ENCODE data around the gene ETV5.

The ETV5 gene

GRCh38 chr3:186075489-186075888, 33.4 kb downstream of the ETV5 start:
- Histone ChIP-seq H3K4me3 (no peak overlapping the region), H3K27ac (peak overlapping the region in 1 of 21 experiments; percentile 13)

DNA sequence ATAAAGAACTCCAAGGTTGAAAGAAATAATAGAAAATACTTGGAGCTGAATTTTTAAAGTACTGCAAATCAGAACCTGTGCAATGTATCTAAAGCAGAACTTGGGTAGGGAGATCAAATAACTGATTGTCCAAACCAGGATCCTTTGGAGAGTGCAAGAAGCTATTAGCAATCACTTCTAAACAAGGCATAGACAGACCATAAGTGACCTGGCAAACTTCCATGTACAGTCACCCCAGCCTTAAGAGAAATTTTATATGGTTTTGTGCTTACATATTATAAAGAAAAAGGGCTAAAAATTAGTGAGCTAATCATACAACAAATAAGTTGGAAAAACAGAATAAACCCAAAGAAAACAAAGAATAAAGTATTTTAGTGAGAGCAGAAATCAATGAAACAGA, 35.2 kb downstream of the ETV5 start:
- Histone ChIP-seq H3K27ac (no peak overlapping the region), H3K4me3 (no peak overlapping the region)

- no peak overlapping the region for H3K4me3 ChIP-seq
- H3K27ac ChIP-seq: peak overlapping the region in 1 of 21 experiments; percentile 10
Measured at GRCh38 chr3:186070996-186071395, 37.9 kb downstream of the ETV5 start.

DNA sequence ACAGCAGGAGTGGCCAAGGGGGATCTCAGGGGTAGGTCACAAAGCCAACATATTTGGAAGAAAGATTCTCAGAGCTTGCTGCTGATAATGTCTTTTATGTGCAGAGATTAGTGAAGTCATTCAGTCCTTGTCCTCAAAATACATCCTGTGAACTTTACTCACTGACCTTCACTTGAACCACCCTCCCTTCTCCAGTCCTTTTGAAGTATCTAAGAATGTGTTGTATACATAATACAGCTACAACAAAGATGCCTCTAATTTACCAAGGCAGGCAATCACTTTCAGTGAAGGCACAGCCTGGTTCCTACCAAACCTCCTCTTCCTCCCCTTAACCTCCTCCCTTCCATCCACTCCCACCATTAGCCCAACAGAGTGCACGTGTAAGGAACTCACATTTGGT, 38.3 kb downstream of the ETV5 start:
- Histone ChIP-seq H3K27ac (no peak overlapping the region), H3K4me3 (no peak overlapping the region)

DNA sequence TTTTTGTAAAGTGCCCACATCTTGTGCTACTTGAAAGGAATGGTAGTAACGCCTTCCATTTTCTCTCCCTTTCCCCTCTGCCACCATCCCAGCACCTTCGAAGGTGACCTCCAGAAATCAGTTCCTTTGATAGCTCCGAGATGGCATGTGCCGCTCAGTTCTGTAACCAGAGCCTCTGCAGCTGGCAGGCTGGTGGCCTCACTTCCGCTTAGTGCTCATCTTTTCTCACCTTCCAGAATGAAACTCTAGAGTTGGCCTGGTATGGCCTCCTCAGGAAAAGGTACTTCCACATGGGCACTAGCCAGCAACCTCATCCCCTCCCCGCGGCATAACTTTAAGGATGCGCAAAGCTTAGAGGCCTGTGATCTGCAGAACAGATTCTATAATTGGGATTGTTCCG, 38.8 kb downstream of the ETV5 start:
- Histone ChIP-seq H3K27ac (no peak overlapping the region), H3K4me3 (no peak overlapping the region)

- Histone ChIP-seq H3K27ac (no peak overlapping the region), H3K4me3 (no peak overlapping the region)
Measured at GRCh38 chr3:186069199-186069598, 39.7 kb downstream of the ETV5 start.

DNA sequence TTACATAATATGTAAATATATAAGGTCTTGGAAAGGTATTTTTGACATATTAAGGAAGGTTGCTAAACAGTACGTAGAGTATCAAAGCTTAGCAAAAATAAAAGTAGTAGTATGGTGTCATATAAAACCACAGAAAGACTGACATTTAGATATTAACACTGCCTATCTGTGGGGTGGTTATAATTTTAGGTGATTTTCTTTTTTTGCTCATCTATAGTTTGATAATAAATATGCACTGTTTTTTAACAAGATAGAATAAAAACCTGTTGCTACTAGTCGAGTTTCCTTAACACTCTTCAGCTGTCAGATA, 40.7 kb downstream of the ETV5 start:
- Histone ChIP-seq H3K27ac (no peak overlapping the region), H3K4me3 (no peak overlapping the region)

GRCh38 chr3:186067360-186068242, 41.3 kb downstream of the ETV5 start:
- Histone ChIP-seq H3K27ac (no peak overlapping the region), H3K4me3 (no peak overlapping the region)

DNA sequence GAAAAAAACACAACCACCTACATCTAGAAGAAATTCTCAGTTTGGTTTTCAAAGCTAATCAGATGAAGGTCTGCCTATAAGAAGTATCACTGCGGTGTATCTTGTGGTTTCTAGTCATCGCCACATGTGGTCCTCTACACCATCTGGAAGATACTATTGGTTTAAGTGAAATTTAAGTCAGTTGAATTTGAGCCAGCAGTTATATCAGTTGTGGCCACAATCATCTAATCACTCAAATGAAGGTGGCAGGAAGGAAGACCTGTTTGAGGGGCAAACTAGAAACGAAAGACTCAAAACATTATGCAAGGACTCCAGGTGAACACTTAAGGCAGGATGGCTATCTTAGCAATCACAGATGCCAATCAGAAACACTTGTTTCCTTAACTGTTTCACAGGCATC, 48.7 kb downstream of the ETV5 start:
- Histone ChIP-seq H3K4me3 (no peak overlapping the region), H3K27ac (no peak overlapping the region)

- Histone ChIP-seq H3K27ac (no peak overlapping the region), H3K4me3 (no peak overlapping the region)
Measured at GRCh38 chr3:186059192-186059591, 49.7 kb downstream of the ETV5 start.

DNA sequence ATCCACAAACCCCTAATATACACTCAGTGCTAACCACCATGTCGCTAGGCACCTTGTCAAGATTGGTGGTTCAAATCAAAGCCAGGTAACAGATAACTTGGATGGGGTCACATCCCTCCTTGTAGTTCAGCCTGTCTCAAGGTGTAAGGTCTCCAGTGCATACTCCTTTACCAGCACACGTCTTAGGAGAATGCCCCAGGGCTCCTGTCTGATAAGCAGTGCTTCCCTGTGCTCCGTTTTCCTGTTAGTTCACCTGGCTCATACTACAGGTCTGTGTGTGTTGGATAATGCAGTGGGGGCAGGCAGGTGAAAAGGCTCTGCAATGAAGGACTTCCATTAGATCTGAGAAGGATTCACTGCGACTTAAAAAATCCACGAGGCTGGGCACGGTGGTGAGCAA, 50.7 kb downstream of the ETV5 start:
- H3K27ac ChIP-seq: no peak overlapping the region

GRCh38 chr3:186057594-186057993, 51.3 kb downstream of the ETV5 start:
- Histone ChIP-seq H3K4me3 (no peak overlapping the region), H3K27ac (no peak overlapping the region)

More for the DNA sequence above, 50.7 kb downstream of the ETV5 start:
- H3K4me3 ChIP-seq: no peak overlapping the region

DNA sequence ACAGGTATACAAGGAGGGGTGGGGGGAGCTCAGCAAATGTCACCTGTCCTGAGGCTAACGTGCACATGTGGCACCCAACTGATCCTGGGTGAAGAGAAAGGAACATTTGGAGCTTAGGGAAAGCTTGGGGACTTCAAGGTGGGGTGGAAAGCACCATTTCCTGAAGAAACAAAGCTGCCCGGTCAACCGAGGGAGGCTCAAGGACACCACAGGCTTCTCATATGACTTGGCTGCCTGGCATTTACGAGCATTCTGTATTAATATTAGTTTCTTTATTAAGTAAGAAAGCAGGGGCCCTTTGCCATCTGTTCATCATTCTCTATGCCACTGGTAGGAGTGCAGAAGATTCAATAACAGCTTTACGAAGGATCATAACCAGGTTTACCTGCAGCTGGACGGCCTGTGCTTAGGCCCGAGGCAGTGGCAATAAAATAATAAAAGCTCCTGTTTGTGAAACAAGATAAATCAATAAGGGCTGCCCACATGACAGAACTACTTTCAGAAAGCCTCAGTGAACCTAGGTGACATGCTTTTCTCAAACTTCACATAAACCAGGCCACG, 54.0 kb downstream of the ETV5 start:
- H3K4me3 ChIP-seq: no peak overlapping the region
- H3K27ac ChIP-seq: no peak overlapping the region

- no peak overlapping the region for H3K4me3 ChIP-seq
- H3K27ac ChIP-seq: no peak overlapping the region
Measured at GRCh38 chr3:186053954-186054791, 54.7 kb downstream of the ETV5 start.

- Histone ChIP-seq H3K4me3 (no peak overlapping the region), H3K27ac (no peak overlapping the region)
Measured at GRCh38 chr3:186052096-186052840, 56.6 kb downstream of the ETV5 start.

DNA sequence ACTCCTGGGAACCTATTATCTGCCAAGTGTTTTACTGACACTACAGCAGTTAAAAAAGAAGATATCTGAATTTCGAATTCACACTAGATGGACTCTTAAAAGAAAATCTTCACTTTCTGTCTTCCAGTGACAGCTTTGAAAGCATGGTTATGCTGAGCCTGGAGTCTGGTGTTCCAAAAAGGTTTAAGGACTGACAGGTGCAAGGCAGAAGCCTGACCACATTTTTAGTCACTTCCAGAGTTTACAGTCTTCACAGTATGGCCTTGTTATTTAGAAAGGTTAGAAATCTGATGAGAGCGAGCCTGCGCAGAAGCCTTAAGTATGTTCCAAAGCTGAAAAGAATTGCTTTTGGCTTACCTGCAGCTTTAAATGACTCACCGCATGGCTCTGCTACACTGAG, 59.9 kb downstream of the ETV5 start:
- Histone ChIP-seq H3K27ac (no peak overlapping the region), H3K4me3 (no peak overlapping the region)

- Histone ChIP-seq H3K4me3 (no peak overlapping the region), H3K27ac (no peak overlapping the region)
Measured at GRCh38 chr3:186048119-186048518, 60.8 kb downstream of the ETV5 start.

- Histone ChIP-seq H3K27ac (no peak overlapping the region), H3K4me3 (no peak overlapping the region)
Measured at GRCh38 chr3:186046838-186047237, 62.1 kb downstream of the ETV5 start.

GRCh38 chr3:186044968-186045367, 63.9 kb downstream of the ETV5 start:
- Histone ChIP-seq H3K27ac (no peak overlapping the region), H3K4me3 (no peak overlapping the region)

DNA sequence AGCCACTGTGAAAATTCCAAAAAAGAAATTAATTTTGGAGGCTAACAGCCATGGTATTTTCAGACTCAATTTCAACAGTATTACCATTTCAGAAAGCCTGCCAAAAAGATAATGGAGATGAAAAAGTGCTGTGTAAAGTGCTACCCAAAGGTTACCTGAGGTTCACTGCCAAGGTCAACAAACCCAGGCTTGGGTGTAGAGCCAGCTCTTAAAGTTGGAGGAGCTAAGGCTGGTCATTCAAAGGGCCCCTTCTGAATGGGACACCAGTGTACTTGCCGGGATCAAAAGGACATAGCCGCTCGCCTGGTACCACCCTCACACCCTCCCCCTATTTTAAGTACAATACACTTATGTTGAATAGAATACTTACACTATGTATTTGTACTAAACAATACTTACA, 64.5 kb downstream of the ETV5 start:
- H3K27ac ChIP-seq: no peak overlapping the region
- H3K4me3 ChIP-seq: no peak overlapping the region

Measured in skin epidermis (tissue), 12 donors.